ENCODE measurements around the gene TIMM17A.
"Not testable (repeated sequence)": the region's sequence is repeated elsewhere in the genome, so short reads cannot be mapped to it uniquely, and the experiment has no call there.

Gene TIMM17A

DNA sequence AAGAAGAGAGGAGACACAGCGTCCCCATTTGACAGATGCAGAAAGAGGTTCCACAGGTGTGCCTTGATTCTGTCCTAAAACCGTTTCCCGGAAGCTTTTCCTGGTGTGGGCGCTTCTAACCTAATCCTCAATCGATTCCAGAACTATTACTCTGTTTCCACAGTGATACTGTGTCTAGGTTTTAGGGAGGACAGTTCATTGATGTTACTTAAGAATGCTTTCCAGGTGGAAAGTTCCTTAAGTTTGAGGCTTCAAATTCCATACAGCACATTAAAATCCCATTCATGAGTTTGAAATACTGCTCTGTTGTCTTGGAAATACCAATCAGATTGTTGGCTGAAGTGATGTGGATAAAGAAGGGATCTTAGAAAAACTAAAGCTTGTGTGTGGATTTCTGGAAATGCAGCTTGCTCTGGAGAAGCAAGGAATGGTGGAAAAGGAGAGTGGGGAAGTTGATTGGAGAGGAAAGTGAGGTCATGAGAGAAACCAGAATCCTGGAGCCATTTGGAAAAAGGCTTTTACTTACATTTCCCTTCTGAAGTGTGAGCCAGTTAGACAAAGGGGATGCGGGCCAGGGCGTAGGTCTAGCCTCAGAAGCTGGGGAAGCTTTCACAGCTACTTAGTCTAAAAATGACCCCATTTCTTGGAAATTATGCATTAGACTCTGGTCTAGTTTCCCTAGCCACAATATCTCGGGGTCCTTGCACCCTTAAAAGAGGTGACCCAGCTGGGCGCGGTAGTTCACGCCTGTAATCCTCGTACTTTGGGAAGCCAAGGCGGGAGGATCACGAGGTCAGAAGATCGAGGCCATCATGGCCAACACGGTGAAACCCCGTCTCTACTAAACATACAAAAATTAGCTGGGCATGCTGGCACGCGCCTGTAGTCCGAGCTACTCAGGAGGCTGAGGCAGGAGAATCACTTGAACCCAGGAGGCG is 61.8 kb downstream of the TIMM17A start:
- DNase-seq: no peak

DNA sequence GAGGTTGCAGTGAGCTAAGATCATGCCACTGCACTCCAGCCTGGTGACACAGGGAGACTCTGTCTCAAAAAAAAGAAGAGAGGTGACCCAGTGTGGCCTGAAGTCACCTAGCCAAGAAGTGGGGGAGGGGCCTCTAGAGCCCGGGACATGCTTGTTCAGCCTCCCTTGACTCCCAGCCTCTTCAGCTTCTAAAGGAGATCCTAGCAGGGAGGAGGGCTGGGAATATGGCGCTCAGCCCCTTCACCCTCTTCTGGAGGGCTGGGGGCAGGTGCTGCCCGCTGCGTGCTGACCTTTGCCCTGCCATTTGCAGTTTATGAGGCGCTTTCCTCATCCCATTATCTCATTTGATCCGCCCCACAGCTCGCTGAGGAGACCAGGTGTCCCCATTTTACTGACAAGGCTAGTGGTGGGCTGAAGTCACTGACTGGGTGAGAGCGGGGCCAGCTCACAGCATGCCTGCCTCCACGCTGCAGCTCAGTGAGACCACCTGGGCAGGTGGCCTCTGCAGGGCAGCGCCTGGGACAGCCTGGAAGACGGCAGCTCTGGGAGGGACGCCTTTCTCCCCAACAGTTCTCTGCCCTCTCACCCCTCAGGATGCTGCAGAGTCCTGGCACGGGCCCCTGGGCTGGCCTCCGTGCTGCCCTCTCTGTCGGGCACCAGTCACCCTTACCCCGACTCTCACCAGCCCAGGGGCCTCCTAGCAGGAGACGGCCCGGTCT is 62.6 kb downstream of the TIMM17A start:
- peak; percentile 38 to 50 for DNase-seq

DNA sequence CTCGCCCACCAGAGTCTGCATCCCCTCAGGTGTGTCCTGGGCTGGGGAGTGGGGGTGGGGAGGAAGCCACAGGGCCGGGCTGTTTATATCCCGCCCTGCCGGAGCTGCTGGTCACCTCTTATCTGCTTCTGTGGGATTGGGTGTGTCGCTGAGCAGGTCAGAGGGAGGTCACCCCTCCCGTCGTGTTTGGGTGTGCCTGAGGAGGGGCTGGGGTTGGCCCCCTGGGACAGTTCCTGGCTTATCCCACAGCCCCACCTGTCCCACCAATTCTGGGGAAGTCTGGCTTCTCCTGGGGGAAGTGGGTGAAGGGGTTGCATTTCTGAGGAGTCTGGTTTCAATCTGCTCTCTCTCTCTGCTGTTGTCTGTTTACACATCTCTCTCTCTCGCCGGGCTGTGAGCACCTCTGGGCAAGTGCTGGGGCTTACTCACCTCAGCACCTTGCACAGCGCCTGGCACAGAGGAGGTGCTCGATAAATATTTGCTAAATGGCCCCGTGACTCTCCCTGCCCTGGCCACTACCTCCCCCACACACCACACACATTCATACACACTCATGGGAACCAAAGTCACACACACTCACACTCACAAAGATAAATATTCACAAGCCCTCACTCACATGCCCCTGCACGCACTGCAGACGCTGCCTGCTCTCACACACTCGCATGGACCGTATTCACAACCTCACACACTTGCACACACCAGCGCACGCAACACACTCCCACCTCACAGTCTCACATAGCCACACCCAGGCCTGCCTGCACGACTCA is 63.3 kb downstream of the TIMM17A start:
- peak; percentile 65 to 81 for DNase-seq

DNA sequence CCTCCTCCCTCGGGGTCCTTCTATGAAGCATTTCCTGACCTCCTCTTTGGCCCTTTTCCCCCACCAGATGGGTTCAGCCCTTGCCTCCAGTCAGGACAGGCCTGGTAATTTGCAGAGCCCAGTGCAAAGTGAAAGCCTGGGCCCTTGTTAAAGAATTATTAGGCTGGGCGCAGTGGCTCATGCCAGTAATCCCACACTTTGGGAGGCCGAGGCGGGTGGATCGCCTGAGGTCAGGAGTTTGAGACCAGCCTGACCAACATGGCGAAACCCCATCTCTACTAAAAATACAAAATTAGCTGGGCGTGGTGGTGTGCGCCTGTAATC is 63.9 kb downstream of the TIMM17A start:
- not testable (repeated sequence) for DNase-seq

Measured in SHP77 (cell line).